ENCODE measurements around the gene IL34. TPM values are rescaled to one million over a fixed set of nuclear protein-coding genes. Genes with fewer than 3 reads are reported as not detected.

The IL34 gene
- total and polyA plus RNA-seq, 2 of the 13 experiments (the other 11 are each of a cell fraction or from before 2014, with no cell fraction given): 1.2 to 1.3 TPM

- TF ChIP-seq NFATC3 (CRISPR knock-in tag; IDR thresholded peaks at IDR 0.05) (no peak), RBM39 (IDR thresholded peaks at IDR 0.05; ENCODE audit: low read depth, low read length, poor library complexity, severe bottlenecking) (peak; percentile 36), ZNF564 (CRISPR knock-in tag; IDR thresholded peaks at IDR 0.05) (peak; percentile 47; the same call in 1 of the 2 replicates), ZMYM3 (CRISPR knock-in tag; IDR thresholded peaks at IDR 0.05) (peak; percentile 48), GPN1 (CRISPR knock-in tag; IDR thresholded peaks at IDR 0.05; ENCODE audit: borderline replicate concordance) (no peak; the same call in 1 of the 2 replicates), MTERF4 (CRISPR knock-in tag; IDR thresholded peaks at IDR 0.05) (peak; percentile 98), MYNN (CRISPR knock-in tag; IDR thresholded peaks at IDR 0.05; ENCODE audit: low read depth) (no peak), HDAC2 (CRISPR knock-in tag; IDR thresholded peaks at IDR 0.05) (peak; percentile 73; the same call in 1 of the 2 replicates), ZNF296 (CRISPR knock-in tag; conservative IDR thresholded peaks at IDR 0.05) (no peak), ZNF337 (CRISPR knock-in tag; IDR thresholded peaks at IDR 0.05; ENCODE audit: borderline replicate concordance, low read depth) (peak; percentile 72; the same call in 1 of the 2 replicates), ZNF253 (CRISPR knock-in tag; IDR thresholded peaks at IDR 0.05; ENCODE audit: borderline replicate concordance) (peak; percentile 56; the same call in 1 of the 2 replicates), ZNF883 (CRISPR knock-in tag; IDR thresholded peaks at IDR 0.05; ENCODE audit: not compliant biosample characterization) (peak; percentile 73), BHLHE40 (IDR thresholded peaks at IDR 0.05; ENCODE audit: low read length) (peak; percentile 29; the same call in 1 of the 2 replicates), ZNF407 (CRISPR knock-in tag; IDR thresholded peaks at IDR 0.05; ENCODE audit: not compliant biosample characterization) (peak; percentile 53), ZNF549 (CRISPR knock-in tag; IDR thresholded peaks at IDR 0.05) (no peak), MEIS2 (CRISPR knock-in tag; IDR thresholded peaks at IDR 0.05) (0 out of 2 replicates have a peak, but pooled peaks have one; percentile 13), FOXA3 (CRISPR knock-in tag; IDR thresholded peaks at IDR 0.05) (peak; percentile 57), ZNF382 (CRISPR knock-in tag; IDR thresholded peaks at IDR 0.05; ENCODE audit: borderline replicate concordance) (no peak), HNF4A (CRISPR knock-in tag; IDR thresholded peaks at IDR 0.05) (peak; percentile 41; the same call in 1 of the 2 replicates), PAF1 (CRISPR knock-in tag; IDR thresholded peaks at IDR 0.05) (no peak), ARNT2 (CRISPR knock-in tag; IDR thresholded peaks at IDR 0.05; ENCODE audit: low read depth) (peak; percentile 90), KLF11 (CRISPR knock-in tag; IDR thresholded peaks at IDR 0.05) (0 out of 2 replicates have a peak, but pooled peaks have one; percentile 36), ZNF780A (CRISPR knock-in tag; IDR thresholded peaks at IDR 0.05) (peak; percentile 76; the same call in 1 of the 2 replicates)
Observed at GRCh38 chr16:70656712-70657263, 10.4 kb downstream of the IL34 start (continued).
